Right lobe of liver (tissue), 4 donors: ENCODE results near the gene ZBTB8A.

Experiments
- POLR2A ChIP-seq: fragments of 450-650 bp; IDR thresholded peaks from one replicate; pipeline ENCODE4 v1.6.1; 2017; ENCODE audit warnings: antibody characterized with exemption, mild to moderate bottlenecking
- TF ChIP-seq, protein P1 (sequence below), 4 donors: fragments of 200-600 bp in 3 of 4; fragments of 450-650 bp in 1 of 4; IDR thresholded peaks; one replicate each; pipeline versions ENCODE4 v1.5.1 to v1.8.0; 2016 to 2022; ENCODE audit warnings: antibody characterized with exemption in 4 of 4, mild to moderate bottlenecking in 2 of 4
- donor health status: DM: no; HTN: no; CAD: no.
- donor health status: DM: no; HTN: no; CAD: no.
- donor health status: DM: no; HTN: yes; CAD: no.

- TF ChIP-seq, protein P1, sequence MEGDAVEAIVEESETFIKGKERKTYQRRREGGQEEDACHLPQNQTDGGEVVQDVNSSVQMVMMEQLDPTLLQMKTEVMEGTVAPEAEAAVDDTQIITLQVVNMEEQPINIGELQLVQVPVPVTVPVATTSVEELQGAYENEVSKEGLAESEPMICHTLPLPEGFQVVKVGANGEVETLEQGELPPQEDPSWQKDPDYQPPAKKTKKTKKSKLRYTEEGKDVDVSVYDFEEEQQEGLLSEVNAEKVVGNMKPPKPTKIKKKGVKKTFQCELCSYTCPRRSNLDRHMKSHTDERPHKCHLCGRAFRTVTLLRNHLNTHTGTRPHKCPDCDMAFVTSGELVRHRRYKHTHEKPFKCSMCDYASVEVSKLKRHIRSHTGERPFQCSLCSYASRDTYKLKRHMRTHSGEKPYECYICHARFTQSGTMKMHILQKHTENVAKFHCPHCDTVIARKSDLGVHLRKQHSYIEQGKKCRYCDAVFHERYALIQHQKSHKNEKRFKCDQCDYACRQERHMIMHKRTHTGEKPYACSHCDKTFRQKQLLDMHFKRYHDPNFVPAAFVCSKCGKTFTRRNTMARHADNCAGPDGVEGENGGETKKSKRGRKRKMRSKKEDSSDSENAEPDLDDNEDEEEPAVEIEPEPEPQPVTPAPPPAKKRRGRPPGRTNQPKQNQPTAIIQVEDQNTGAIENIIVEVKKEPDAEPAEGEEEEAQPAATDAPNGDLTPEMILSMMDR (IDR thresholded peaks at IDR 0.05): no peak
- no peak for TF ChIP-seq POLR2A
These were observed 44.4 kb upstream of the ZBTB8A start for GRCh38 chr1:32494711-32495337.
